Activated B cell treated with CpG ODN at 0.5 μM for 24 hours (primary cell): ENCODE data around the gene DAPP1. TPM values are rescaled to one million over a fixed set of nuclear protein-coding genes. Genes with fewer than 3 reads are reported as not detected.

Source experiments
- ATAC-seq: fragments of 200-7000 bp; cut with Tn5 transposase; one replicate; pipeline ENCODE4 v1.10.0; 2021; ENCODE audit warnings: low read depth, mild to moderate bottlenecking, moderate library complexity
- CTCF ChIA-PET: fragments of 350-600 bp; sonication (Branson Sonifier 250); formaldehyde crosslinking; loops from one replicate; lab custom pipeline; 2021; ENCODE audit warnings: antibody characterized with exemption; lab: Charles Lee
- POLR2A ChIA-PET: fragments of 350-600 bp; sonication (Branson Sonifier 250); formaldehyde crosslinking; loops from one replicate; lab custom pipeline; 2021; ENCODE audit warnings: antibody characterized with exemption; lab: Charles Lee
- DNase-seq: peaks from one replicate; pipeline ENCODE4 v3.0.0; 2022
- H3K27ac Mint-ChIP-seq: one replicate; pipeline ENCODE4 v1.8.0; 2020; ENCODE audit warnings: mixed read lengths
- H3K27me3 Mint-ChIP-seq: one replicate; pipeline ENCODE4 v1.8.0; 2021; ENCODE audit warnings: mixed read lengths
- H3K36me3 Mint-ChIP-seq: one replicate; pipeline ENCODE4 v1.8.0; 2021; ENCODE audit warnings: low read depth, mixed read lengths
- H3K4me1 Mint-ChIP-seq: one replicate; pipeline ENCODE4 v1.8.0; 2021; ENCODE audit warnings: mixed read lengths
- H3K4me3 Mint-ChIP-seq: one replicate; pipeline ENCODE4 v1.8.0; 2020; ENCODE audit warnings: mild to moderate bottlenecking, mixed read lengths
- H3K9me3 Mint-ChIP-seq: one replicate; pipeline ENCODE4 v1.8.0; 2020; ENCODE audit warnings: mixed read lengths
- CTCF ChIP-seq: fragments of 200-600 bp; IDR thresholded peaks from one replicate; pipeline ENCODE4 v1.8.0; 2022; ENCODE audit warnings: antibody characterized with exemption, mild to moderate bottlenecking
- intact Hi-C: fragments of 100-400 bp; cut with micrococcal nuclease; formaldehyde crosslinking; loops from one replicate; pipeline ENCODE4 v1.15.1; 2024
- total RNA-seq: library from RNA; stranded (reverse); gene quantifications from 2 replicates; pipeline ENCODE4 v1.2.3, GENCODE V29; 2022

The DAPP1 gene
- total RNA-seq, 1 donor from 2014 or later, result 144 TPM

GRCh38 chr4:99818661-99819060, 2.0 kb downstream of the DAPP1 start:
- peaks cover 77% of the 10 kb centered on the region for H3K4me1 Mint-ChIP-seq
- DNase-seq, result no peak
- no peak for TF ChIP-seq CTCF
- H3K27me3 Mint-ChIP-seq, result no peaks in the 10 kb centered on the region
- H3K36me3 Mint-ChIP-seq, result peaks cover 47% of the 10 kb centered on the region
- H3K9me3 Mint-ChIP-seq, result no peaks in the 10 kb centered on the region
- intact Hi-C loops, result loop anchor here (1.0 to 10.0 kb wide), 4 partner anchors 10 to 1554 kb away; partner anchors contain the start of gene RAP1GDS1
- CTCF ChIA-PET, result interaction anchor here (1.4 to 2.2 kb wide), 2 partner anchors 10 to 36 kb away, joined by 3 to 5 read pairs; no protein-coding TSS in a partner anchor
- no peak for ATAC-seq
- H3K27ac Mint-ChIP-seq, result peak overlapping the region; percentile 88
- POLR2A ChIA-PET, result interaction anchor here (2.9 to 3.7 kb wide), 3 partner anchors 8 to 32 kb away, joined by 23 to 75 read pairs (median 25); no protein-coding TSS in a partner anchor
- H3K4me3 Mint-ChIP-seq, result peak overlapping the region; percentile 89

- H3K9me3 Mint-ChIP-seq, result no peaks in the 10 kb centered on the region
- H3K4me1 Mint-ChIP-seq, result peaks cover 91% of the 10 kb centered on the region
- H3K36me3 Mint-ChIP-seq, result peaks cover 73% of the 10 kb centered on the region
- DNase-seq (no peak), ATAC-seq (peak; percentile 77)
- intact Hi-C loops, result loop anchor here (1.0 kb wide), 1 partner anchor 25 kb away; no protein-coding TSS in a partner anchor
- H3K4me3 Mint-ChIP-seq, result peak overlapping the region; percentile 81
- H3K27ac Mint-ChIP-seq, result peak overlapping the region; percentile 94
- H3K27me3 Mint-ChIP-seq, result no peaks in the 10 kb centered on the region
- ChIA-PET CTCF (interaction anchor here (0.9 to 2.3 kb wide), 3 partner anchors 11 to 28 kb away, joined by 4 to 9 read pairs (median 5); no protein-coding TSS in a partner anchor), POLR2A (interaction anchor here (0.8 to 3.7 kb wide), 8 partner anchors 9 to 259 kb away, joined by 3 to 32 read pairs (median 6); partner anchors contain the start of gene TRMT10A)
- no peak for TF ChIP-seq CTCF
These were observed 5.4 kb downstream of the DAPP1 start for GRCh38 chr4:99821918-99822503.

GRCh38 chr4:99822734-99823133, 6.1 kb downstream of the DAPP1 start:
- peak overlapping the region; percentile 81 for H3K4me3 Mint-ChIP-seq
- no peaks in the 10 kb centered on the region for H3K27me3 Mint-ChIP-seq
- H3K27ac Mint-ChIP-seq, result peak overlapping the region; percentile 94
- no peak for DNase-seq
- CTCF ChIA-PET, result no interaction called here
- TF ChIP-seq CTCF, result no peak
- POLR2A ChIA-PET, result interaction anchor here (0.6 kb wide), 1 partner anchor 259 kb away, joined by 3 read pairs; no protein-coding TSS in a partner anchor
- no peaks in the 10 kb centered on the region for H3K9me3 Mint-ChIP-seq
- H3K4me1 Mint-ChIP-seq, result peaks cover 96% of the 10 kb centered on the region
- no peak for ATAC-seq
- peaks cover 73% of the 10 kb centered on the region for H3K36me3 Mint-ChIP-seq
- intact Hi-C loops, result loop anchor here (1.0 kb wide), 1 partner anchor 25 kb away; no protein-coding TSS in a partner anchor

- Mint-ChIP-seq H3K9me3 (no peaks in the 10 kb centered on the region), H3K4me1 (peaks cover 94% of the 10 kb centered on the region), H3K4me3 (peak overlapping the region; percentile 46), H3K27me3 (no peaks in the 10 kb centered on the region), H3K36me3 (peaks cover 67% of the 10 kb centered on the region), H3K27ac (peak overlapping the region; percentile 50)
- ChIA-PET POLR2A (no interaction called here), CTCF (interaction anchor here (0.9 to 2.3 kb wide), 2 partner anchors 13 to 16 kb away, joined by 3 to 10 read pairs; no protein-coding TSS in a partner anchor)
- no peak for DNase-seq
- intact Hi-C loops, result no loop called here
- no peak for TF ChIP-seq CTCF
- ATAC-seq, result no peak
These were observed 7.5 kb downstream of the DAPP1 start for GRCh38 chr4:99824070-99824599.

- Mint-ChIP-seq H3K27me3 (no peaks in the 10 kb centered on the region), H3K4me3 (peak overlapping the region; percentile 16), H3K4me1 (peaks cover 89% of the 10 kb centered on the region), H3K36me3 (peaks cover 67% of the 10 kb centered on the region), H3K27ac (peak overlapping the region; percentile 50), H3K9me3 (no peaks in the 10 kb centered on the region)
- intact Hi-C loops, result no loop called here
- ATAC-seq (no peak), DNase-seq (no peak)
- ChIA-PET POLR2A (interaction anchor here (0.8 to 4.7 kb wide), 2 partner anchors 8 to 26 kb away, joined by 3 to 25 read pairs; partner anchors contain the start of gene DAPP1), CTCF (interaction anchor here (2.3 kb wide), 1 partner anchor 14 kb away, joined by 10 read pairs; no protein-coding TSS in a partner anchor)
- TF ChIP-seq CTCF, result no peak
These were observed 8.6 kb downstream of the DAPP1 start for GRCh38 chr4:99825272-99825671.
